Esophagus muscularis mucosa (tissue), 4 donors: ENCODE measurements around the gene CEP104. TPM values are rescaled to one million over a fixed set of nuclear protein-coding genes. Genes with fewer than 3 reads are reported as not detected.

Experiments
- DNase-seq: peaks from one replicate; pipeline ENCODE4 v3.0.0-alpha.2; 2017; ENCODE audit errors: extremely low spot score
- H3K27ac ChIP-seq, 4 donors: fragments of 200-600 bp; sonication (generic); replicated peaks in 1 of 4; 1 replicate in 3 of 4; 2 replicates in 1 of 4; pipeline ENCODE4 v1.5.1; 2016 to 2019; ENCODE audit warnings: mild to moderate bottlenecking in 1 of 4
- H3K27me3 ChIP-seq, 4 donors: fragments of 200-600 bp; sonication (generic); one replicate each; pipeline versions ENCODE4 v1.5.1 to v1.6.0; 2016 to 2019
- H3K36me3 ChIP-seq, 4 donors: fragments of 200-600 bp; sonication (generic); one replicate each; pipeline ENCODE4 v1.5.1; 2016 to 2019
- H3K4me1 ChIP-seq, 4 donors: fragments of 200-600 bp; sonication (generic); one replicate each; pipeline ENCODE4 v1.5.1; 2016 to 2019
- H3K4me3 ChIP-seq, 4 donors: fragments of 200-600 bp; sonication (generic); 1 replicate in 2 of 4; 2 replicates in 2 of 4; pipeline ENCODE4 v1.5.1; 2016 to 2019; ENCODE audit warnings: mild to moderate bottlenecking in 4 of 4, moderate library complexity in 1 of 4
- H3K9me3 ChIP-seq, 4 donors: fragments of 200-600 bp; sonication (generic); 1 replicate in 3 of 4; 2 replicates in 1 of 4; pipeline ENCODE4 v1.5.1; 2016 to 2019
- CTCF ChIP-seq, 3 experiments: fragments of 200-600 bp in 2 of 3; fragments of 450-650 bp in 1 of 3; sonication (generic) in 2 of 3; IDR thresholded peaks; one replicate each; pipeline ENCODE4 v1.5.1; 2017 to 2019; ENCODE audit warnings: antibody characterized with exemption in 3 of 3, mild to moderate bottlenecking in 2 of 3, moderate library complexity in 1 of 3
- EP300 ChIP-seq: sonication (generic); formaldehyde crosslinking; IDR thresholded peaks from one replicate; pipeline ENCODE4 v1.6.1; 2017; ENCODE audit warnings: antibody characterized with exemption
- POLR2A ChIP-seq: fragments of 450-650 bp; IDR thresholded peaks from one replicate; pipeline ENCODE4 v1.6.1; 2017; ENCODE audit warnings: antibody characterized with exemption, moderate library complexity, mild to moderate bottlenecking, low read depth
- POLR2AphosphoS5 ChIP-seq, 2 donors: sonication (generic); formaldehyde crosslinking; IDR thresholded peaks; one replicate each; pipeline ENCODE4 v1.6.1; 2017; ENCODE audit warnings: antibody characterized with exemption in 2 of 2
- WGBS: methylation state at CpG from one replicate; pipeline ENCODE4 v1.1.5; 2018; 5-methylcytosine and 5-hydroxymethylcytosine counted together
- intact Hi-C: fragments of 100-400 bp; cut with DNase I; formaldehyde crosslinking; loops from one replicate; pipeline ENCODE4 v1.15.1; 2023
- total RNA-seq, 4 donors: library from RNA; depleted of rRNA; stranded (reverse); fragments of >200 nt; gene quantifications; one replicate each; pipeline versions ENCODE4 v1.1.0 to v1.2.1, GENCODE V29; 2016

Gene CEP104
- total RNA-seq, 4 donors from 2014 or later = 42.7 to 84.2 (median 69.8) TPM

GRCh38 chr1:3783651-3784474, 73.1 kb downstream of the CEP104 start:
- Histone ChIP-seq H3K27me3 (no peaks in the 10 kb centered on the region), H3K27ac (no peak overlapping the region), H3K9me3 (no peaks in the 10 kb centered on the region), H3K36me3 (peaks cover 68 to 100% (median 91%) of the 10 kb centered on the region in 4 donors), H3K4me3 (no peak overlapping the region), H3K4me1 (peaks cover 0 to 14% (median 5%) of the 10 kb centered on the region in 4 donors)
- 89% methylated on average over 27 of the region's 30 CpGs for WGBS
- no peak for DNase-seq
- intact Hi-C loops = no loop called here
- TF ChIP-seq CTCF (IDR thresholded peaks at IDR 0.05) (no peak), POLR2A (no peak), EP300 (no peak), POLR2AphosphoS5 (IDR thresholded peaks at IDR 0.05) (no peak)

- H3K36me3 ChIP-seq = peaks cover 58 to 84% (median 82%) of the 10 kb centered on the region in 4 donors
- intact Hi-C loops = no loop called here
- H3K4me1 ChIP-seq = peaks cover 0 to 13% (median 8%) of the 10 kb centered on the region in 4 donors
- H3K9me3 ChIP-seq = no peaks in the 10 kb centered on the region
- no peak for DNase-seq
- WGBS = 90% methylated on average over 21 of the region's 21 CpGs
- TF ChIP-seq POLR2A (no peak), POLR2AphosphoS5 (IDR thresholded peaks at IDR 0.05) (no peak), EP300 (no peak), CTCF (IDR thresholded peaks at IDR 0.05) (no peak)
- no peak overlapping the region for H3K4me3 ChIP-seq
- no peaks in the 10 kb centered on the region for H3K27me3 ChIP-seq
- H3K27ac ChIP-seq = no peak overlapping the region
Observed at GRCh38 chr1:3780901-3781300, 76.1 kb downstream of the CEP104 start.

GRCh38 chr1:3779912-3780416, 77.0 kb downstream of the CEP104 start:
- Histone ChIP-seq H3K27me3 (no peaks in the 10 kb centered on the region), H3K36me3 (peaks cover 54 to 74% (median 72%) of the 10 kb centered on the region in 4 donors), H3K27ac (no peak overlapping the region), H3K9me3 (no peaks in the 10 kb centered on the region), H3K4me3 (no peak overlapping the region), H3K4me1 (peaks cover 4 to 15% (median 13%) of the 10 kb centered on the region in 4 donors)
- WGBS = 93% methylated on average over 19 of the region's 20 CpGs
- TF ChIP-seq POLR2AphosphoS5 (IDR thresholded peaks at IDR 0.05) (no peak), EP300 (no peak), CTCF (IDR thresholded peaks at IDR 0.05) (no peak), POLR2A (no peak)
- no peak for DNase-seq
- intact Hi-C loops = no loop called here

- Histone ChIP-seq H3K36me3 (peaks cover 52 to 69% (median 67%) of the 10 kb centered on the region in 4 donors), H3K27ac (no peak overlapping the region), H3K27me3 (no peaks in the 10 kb centered on the region), H3K4me3 (no peak overlapping the region), H3K9me3 (no peaks in the 10 kb centered on the region), H3K4me1 (peaks cover 10 to 20% (median 19%) of the 10 kb centered on the region in 4 donors)
- WGBS = 85% methylated on average over 13 of the region's 23 CpGs
- intact Hi-C loops = no loop called here
- no peak for DNase-seq
- TF ChIP-seq CTCF (IDR thresholded peaks at IDR 0.05) (no peak), EP300 (no peak), POLR2A (no peak), POLR2AphosphoS5 (IDR thresholded peaks at IDR 0.05) (no peak)
Observed at GRCh38 chr1:3779265-3779911, 77.6 kb downstream of the CEP104 start.
